IMR-90 (cell line): ENCODE measurements around the gene SLX4IP. TPM values are rescaled to one million over a fixed set of nuclear protein-coding genes. Genes with fewer than 3 reads are reported as not detected.

ENCODE experiments used
- ATAC-seq: fragments of 200-7000 bp; cut with Tn5 transposase; 2 replicates; pipeline ENCODE4 v1.9.1; 2020; ENCODE audit warnings: low read depth, mild to moderate bottlenecking, moderate library complexity
- BruUV-seq: library from RNA; stranded (reverse); fragments of 400-500 nt; replicated peaks from 2 replicates; lab custom pipeline; 2021; lab: Mats Ljungman, UMichigan
- CTCF ChIA-PET: fragments of 300-600 bp; formaldehyde crosslinking; extraction: SDS; loops from one replicate; lab custom pipeline; 2021; ENCODE audit warnings: antibody characterized with exemption; lab: Yijun Ruan, JAX
- POLR2A ChIA-PET: fragments of 300-600 bp; sonication (Branson Sonifier 250); formaldehyde crosslinking; loops from one replicate; lab custom pipeline; 2022; ENCODE audit warnings: antibody characterized with exemption; ENCODE audit not compliant: unreplicated experiment; lab: Charles Lee
- DNase-seq: peaks from one replicate; pipeline ENCODE4 v3.0.0; 2013
- H2AFZ ChIP-seq: replicated peaks from 2 replicates; pipeline ENCODE3; 2013; ENCODE audit warnings: low read length, mild to moderate bottlenecking; ENCODE audit not compliant: poor library complexity
- H2AK5ac ChIP-seq: 2 replicates; pipeline ENCODE4 v1.6.1; 2013; ENCODE audit warnings: low read depth, low read length, inconsistent platforms
- H2AK9ac ChIP-seq: replicated peaks from 2 replicates; pipeline ENCODE3; 2013; ENCODE audit warnings: mild to moderate bottlenecking, low read depth, low read length, moderate library complexity; ENCODE audit not compliant: poor library complexity
- H2BK120ac ChIP-seq: 2 replicates; pipeline ENCODE4 v1.6.1; 2013; ENCODE audit warnings: low read depth, low read length, inconsistent platforms
- H2BK15ac ChIP-seq: 3 replicates; pipeline ENCODE4 v1.6.1; 2013; ENCODE audit warnings: low read depth, low read length, inconsistent platforms
- H2BK20ac ChIP-seq: 2 replicates; pipeline ENCODE4 v1.6.1; 2013; ENCODE audit warnings: low read depth, mild to moderate bottlenecking, inconsistent platforms, low read length, moderate library complexity
- H2BK5ac ChIP-seq: 2 replicates; pipeline ENCODE4 v1.6.1; 2013; ENCODE audit warnings: mild to moderate bottlenecking, low read depth, low read length, inconsistent platforms; ENCODE audit not compliant: poor library complexity, severe bottlenecking
- H3K14ac ChIP-seq: replicated peaks from 2 replicates; pipeline ENCODE4 v1.6.1; 2013; ENCODE audit warnings: low read depth, low read length, inconsistent platforms
- H3K18ac ChIP-seq: 2 replicates; pipeline ENCODE4 v1.6.1; 2013; ENCODE audit warnings: low read depth, low read length, control low read depth
- H3K23ac ChIP-seq: 2 replicates; pipeline ENCODE4 v1.6.1; 2013; ENCODE audit warnings: low read depth, low read length, inconsistent platforms
- H3K27ac ChIP-seq: 2 replicates; pipeline ENCODE4 v1.5.1; 2013; ENCODE audit warnings: mild to moderate bottlenecking, control low read depth, low read length; ENCODE audit not compliant: insufficient read depth
- H3K27me3 ChIP-seq: 2 replicates; pipeline ENCODE4 v1.6.1; 2013; ENCODE audit warnings: low read length; ENCODE audit not compliant: control insufficient read depth, insufficient read depth
- H3K36me3 ChIP-seq: 2 replicates; pipeline ENCODE4 v1.6.1; 2013; ENCODE audit warnings: low read length, mixed read lengths; ENCODE audit not compliant: control insufficient read depth, insufficient read depth
- H3K4ac ChIP-seq: 2 replicates; pipeline ENCODE4 v1.6.1; 2013; ENCODE audit warnings: low read depth, low read length, inconsistent platforms
- H3K4me1 ChIP-seq: 2 replicates; pipeline ENCODE4 v1.6.1; 2013; ENCODE audit warnings: low read length, mixed read lengths; ENCODE audit not compliant: control insufficient read depth, insufficient read depth
- H3K4me2 ChIP-seq: 2 replicates; pipeline ENCODE4 v1.6.1; 2013; ENCODE audit warnings: low read depth, mild to moderate bottlenecking, control low read depth, low read length, moderate library complexity
- H3K4me3 ChIP-seq: 2 replicates; pipeline ENCODE4 v1.5.1; 2013; ENCODE audit warnings: low read depth, mild to moderate bottlenecking, control low read depth, low read length, moderate library complexity; ENCODE audit not compliant: insufficient read depth
- H3K56ac ChIP-seq: 2 replicates; pipeline ENCODE4 v1.6.1; 2013; ENCODE audit warnings: low read length, inconsistent platforms; ENCODE audit not compliant: insufficient read depth; ENCODE audit errors: extremely low read depth
- H3K79me1 ChIP-seq, 2 experiments: 2 replicates each; pipeline ENCODE4 v1.6.1; 2013; ENCODE audit warnings: low read length in 2 of 2, inconsistent platforms in 1 of 2, low read depth in 1 of 2
- H3K9ac ChIP-seq: 2 replicates; pipeline ENCODE4 v1.6.1; 2013; ENCODE audit warnings: low read depth, low read length, control low read depth
- H3K9me1 ChIP-seq: 2 replicates; pipeline ENCODE4 v1.6.1; 2013; ENCODE audit warnings: low read length, inconsistent platforms; ENCODE audit not compliant: insufficient read depth
- H3K9me3 ChIP-seq: 2 replicates; pipeline ENCODE4 v1.6.1; 2013; ENCODE audit warnings: low read length; ENCODE audit not compliant: control insufficient read depth, insufficient read depth
- H4K20me1 ChIP-seq: 2 replicates; pipeline ENCODE4 v1.6.1; 2013; ENCODE audit warnings: low read length, inconsistent platforms; ENCODE audit not compliant: insufficient read depth
- H4K5ac ChIP-seq: 2 replicates; pipeline ENCODE4 v1.6.1; 2013; ENCODE audit warnings: mild to moderate bottlenecking, low read depth, low read length, control low read depth
- H4K8ac ChIP-seq, 2 experiments: 2 replicates each; pipeline ENCODE4 v1.6.1; 2013; ENCODE audit warnings: low read depth in 2 of 2, low read length in 2 of 2, control low read depth in 1 of 2, inconsistent platforms in 1 of 2
- H4K91ac ChIP-seq: 2 replicates; pipeline ENCODE4 v1.6.1; 2013; ENCODE audit warnings: low read depth, low read length, inconsistent platforms; ENCODE audit not compliant: insufficient read depth
- BHLHE40 ChIP-seq: fragments of 150-350 bp; IDR thresholded peaks from 2 replicates; pipeline ENCODE4 v1.6.1; 2016; ENCODE audit warnings: mild to moderate bottlenecking, low read depth, low read length
- CHD1 ChIP-seq: IDR thresholded peaks from 2 replicates; pipeline ENCODE4 v1.6.1; 2012; ENCODE audit warnings: low read depth, low read length, improper control_type of control experiment
- FOS ChIP-seq: fragments of 150-350 bp; IDR thresholded peaks from 2 replicates; pipeline ENCODE4 v1.6.1; 2016; ENCODE audit warnings: low read depth, low read length
- MAFK ChIP-seq: IDR thresholded peaks from 2 replicates; pipeline ENCODE4 v1.6.1; 2012; ENCODE audit warnings: low read depth, low read length, improper control_type of control experiment
- MAZ ChIP-seq: IDR thresholded peaks from 2 replicates; pipeline ENCODE4 v1.6.1; 2012; ENCODE audit warnings: low read depth, mild to moderate bottlenecking, low read length, improper control_type of control experiment, moderate library complexity, borderline replicate concordance
- POLR2A ChIP-seq: IDR thresholded peaks from 2 replicates; pipeline ENCODE4 v1.6.1; 2012; ENCODE audit warnings: mild to moderate bottlenecking, low read depth, low read length
- RFX5 ChIP-seq: IDR thresholded peaks from 2 replicates; pipeline ENCODE4 v1.8.0; 2012; ENCODE audit warnings: low read depth, mild to moderate bottlenecking, low read length, moderate library complexity
- USF2 ChIP-seq: fragments of 150-350 bp; IDR thresholded peaks from 2 replicates; pipeline ENCODE4 v1.6.1; 2017; ENCODE audit warnings: mild to moderate bottlenecking, antibody characterized with exemption, low read length, low read depth
- WGBS, 2 experiments: methylation state at CpG; one replicate each; pipeline versions ENCODE4 v1.1.5 to v1.1.7; 2013; ENCODE audit warnings: missing lambda C conversion rate in 2 of 2; ENCODE audit not compliant: insufficient read length in 1 of 2; ENCODE audit errors: extremely low coverage in 2 of 2; 5-methylcytosine and 5-hydroxymethylcytosine counted together
- dilution Hi-C: fragments of 300-500 bp; cut with HindIII; formaldehyde crosslinking; loops from one replicate; pipeline ENCODE4 v1.14.3; 2018; ENCODE audit warnings: low sequenced_read_pairs; ENCODE audit not compliant: unreplicated experiment
- in situ Hi-C: fragments of 300-500 bp; cut with MboI; formaldehyde crosslinking; loops from 3 replicates; pipeline ENCODE4 v1.14.3; 2019; ENCODE audit warnings: low sequenced_read_pairs, inconsistent platforms, mixed read lengths
- intact Hi-C: fragments of 100-400 bp; cut with micrococcal nuclease; formaldehyde crosslinking; loops from 2 replicates; pipeline ENCODE4 v1.10.0; 2022
- polyA plus RNA-seq, 3 experiments: library from polyadenylated mRNA; depleted of rRNA; stranded (reverse); fragments of >200 nt; gene quantifications; 2 replicates each; pipeline ENCODE4 v1.2.3, GENCODE V29; 2012; ENCODE audit warnings: low replicate concordance in 1 of 3
- total RNA-seq: library from RNA; depleted of rRNA; stranded (reverse); fragments of >200 nt; gene quantifications from 2 replicates; pipeline ENCODE4 v1.2.3, GENCODE V29; 2012

Gene SLX4IP
- total and polyA plus RNA-seq, 2 of the 4 experiments (the other 2 are of a cell fraction) = 1.3 to 5.9 TPM

- H3K4me2 ChIP-seq = no peak overlapping the region
- no peaks in the 10 kb centered on the region for H3K9me3 ChIP-seq
- ATAC-seq (no peak), DNase-seq (peak; percentile 59)
- ChIA-PET CTCF (no interaction called here), POLR2A (no interaction called here)
- H3K4me3 ChIP-seq = no peak overlapping the region
- TF ChIP-seq USF2 (no peak), CHD1 (no peak), BHLHE40 (no peak), MAZ (no peak), POLR2A (no peak), FOS (no peak), MAFK (no peak), RFX5 (no peak)
- H3K14ac ChIP-seq = peak overlapping the region; percentile 56; the same call in 1 of the 2 replicates
- H3K79me1 ChIP-seq = peaks cover 14 to 54% of the 10 kb centered on the region in 2 experiments
- H2BK20ac ChIP-seq = peak overlapping the region; percentile 44
- peak overlapping the region; percentile 11 for H2AFZ ChIP-seq
- peak overlapping the region; percentile 45 for H3K23ac ChIP-seq
- peaks cover 25% of the 10 kb centered on the region for H3K9me1 ChIP-seq
- 0 out of 3 replicates have a peak overlapping the region, but pooled peaks have one; percentile 45 for H2BK15ac ChIP-seq
- no peaks in the 10 kb centered on the region for H3K27me3 ChIP-seq
- peaks cover 14% of the 10 kb centered on the region for H4K20me1 ChIP-seq
- H3K4me1 ChIP-seq = peaks cover 37% of the 10 kb centered on the region
- H3K9ac ChIP-seq = no peak overlapping the region
- H3K36me3 ChIP-seq = peaks cover 77% of the 10 kb centered on the region
- in situ Hi-C loops = no loop called here
- dilution Hi-C loops = loop anchor here (25.0 kb wide), 1 partner anchor 886 kb away; no protein-coding TSS in a partner anchor
- no TSS peak for BruUV-seq
- H3K4ac ChIP-seq = peak overlapping the region; percentile 55
- H4K8ac ChIP-seq = peak overlapping the region in 1 of 2 experiments; percentile 6; a peak in 1 of 4 replicates
- intact Hi-C loops = loop anchor here (5.0 to 10.0 kb wide), 3 partner anchors 94 to 1037 kb away; no protein-coding TSS in a partner anchor
- H2BK5ac ChIP-seq = no peak overlapping the region
- WGBS, 2 experiments = 100% methylated on average over 4 of the region's 15 CpGs; no CpG with 5 or more reads in 1 of the 2 experiments
- no peak overlapping the region for H3K27ac ChIP-seq
- peak overlapping the region; percentile 20; the same call in 1 of the 2 replicates for H4K91ac ChIP-seq
- H3K18ac ChIP-seq = no peak overlapping the region
- peak overlapping the region; percentile 57 for H2BK120ac ChIP-seq
- H2AK9ac ChIP-seq = peak overlapping the region; percentile 39
- no peak overlapping the region for H4K5ac ChIP-seq
- H2AK5ac ChIP-seq = peak overlapping the region; percentile 76
- H3K56ac ChIP-seq = no peak overlapping the region
Observed at GRCh38 chr20:10651227-10651990, 216.3 kb downstream of the SLX4IP start.
